HL-60 (cell line): Measurements from ENCODE around the gene REPS1.

Experiments used
- DNase-seq, 2 experiments: peaks; one replicate each; pipeline ENCODE4 v3.0.0-alpha.2; 2010 to 2020; ENCODE audit warnings: low read depth in 1 of 2, low spot score in 1 of 2
- H3K27ac ChIP-seq: fragments of 250-450 bp; sonication (Bioruptor Pico); replicated peaks from 2 replicates; pipeline ENCODE4 v1.5.1; 2020; ENCODE audit warnings: mild to moderate bottlenecking, moderate library complexity
- H3K27me3 ChIP-seq: fragments of 250-450 bp; sonication (Bioruptor Pico); 2 replicates; pipeline ENCODE4 v1.5.1; 2021; ENCODE audit warnings: mild to moderate bottlenecking, moderate library complexity; ENCODE audit not compliant: insufficient read depth, poor library complexity, severe bottlenecking
- H3K4me3 ChIP-seq: replicated peaks from 2 replicates; pipeline ENCODE4 v1.5.1; 2011; ENCODE audit warnings: mild to moderate bottlenecking, control low read depth, low read length; ENCODE audit not compliant: insufficient read depth
- GABPA ChIP-seq: IDR thresholded peaks from 2 replicates; pipeline ENCODE4 v1.6.1; 2012; ENCODE audit warnings: low read depth
- POLR2AphosphoS5 ChIP-seq: IDR thresholded peaks from 2 replicates; pipeline ENCODE4 v1.6.1; 2012; ENCODE audit warnings: low read depth
- SPI1 ChIP-seq: IDR thresholded peaks from 2 replicates; pipeline ENCODE4 v1.6.1; 2012; ENCODE audit warnings: low read depth, mild to moderate bottlenecking, borderline replicate concordance
- TF ChIP-seq, protein P1 (sequence below): IDR thresholded peaks from 2 replicates; pipeline ENCODE4 v1.6.1; 2012; ENCODE audit warnings: low read depth; ENCODE audit not compliant: insufficient replicate concordance
- TF ChIP-seq, protein P2 (sequence below): IDR thresholded peaks from one replicate; pipeline ENCODE4 v1.5.1; 2011; ENCODE audit warnings: low read length, control low read depth, inconsistent platforms; ENCODE audit not compliant: insufficient read depth

REPS1 gene

DNA sequence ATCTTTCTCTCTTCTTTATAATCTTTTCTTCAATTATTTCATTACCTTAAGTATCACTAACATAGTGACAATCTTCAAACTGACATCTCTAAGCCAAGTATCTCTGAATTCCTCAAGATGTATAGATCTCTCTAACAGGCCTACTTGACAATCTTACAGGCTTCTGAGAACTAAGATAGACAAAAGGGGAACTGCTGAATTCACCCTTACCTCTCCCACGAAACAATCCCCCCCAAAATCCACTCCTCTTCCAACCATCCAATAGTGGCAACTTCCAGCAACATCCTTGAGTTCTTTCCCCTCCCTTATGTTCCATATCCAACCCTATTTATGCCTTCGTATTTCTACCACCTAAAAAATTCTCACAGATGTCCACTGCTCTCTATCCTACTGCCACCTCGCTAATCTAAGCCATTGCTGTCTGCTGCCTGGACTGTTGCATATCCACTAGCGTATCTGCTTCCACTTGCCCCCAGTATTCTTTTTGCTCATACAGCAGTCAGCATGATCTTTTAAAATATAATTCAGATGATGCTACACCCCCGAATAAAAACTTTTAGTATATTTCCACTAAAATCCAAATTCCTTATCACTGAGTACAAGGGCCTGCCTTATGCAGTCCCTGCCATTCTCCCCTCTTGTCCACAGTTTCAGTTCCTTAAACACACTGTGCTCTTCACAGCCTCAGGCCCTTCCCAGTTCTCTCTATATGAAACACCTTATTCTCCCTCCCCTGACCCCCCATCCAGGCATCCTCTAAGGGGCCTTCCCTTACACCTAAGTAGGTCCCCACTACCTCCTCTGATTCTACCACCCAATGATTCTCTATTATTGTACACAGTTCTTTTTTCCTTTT lies 8.0 kb downstream of the REPS1 start:
- peak; percentile 54; the same call in 1 of the 2 replicates for TF ChIP-seq SPI1
- TF ChIP-seq, protein P1, sequence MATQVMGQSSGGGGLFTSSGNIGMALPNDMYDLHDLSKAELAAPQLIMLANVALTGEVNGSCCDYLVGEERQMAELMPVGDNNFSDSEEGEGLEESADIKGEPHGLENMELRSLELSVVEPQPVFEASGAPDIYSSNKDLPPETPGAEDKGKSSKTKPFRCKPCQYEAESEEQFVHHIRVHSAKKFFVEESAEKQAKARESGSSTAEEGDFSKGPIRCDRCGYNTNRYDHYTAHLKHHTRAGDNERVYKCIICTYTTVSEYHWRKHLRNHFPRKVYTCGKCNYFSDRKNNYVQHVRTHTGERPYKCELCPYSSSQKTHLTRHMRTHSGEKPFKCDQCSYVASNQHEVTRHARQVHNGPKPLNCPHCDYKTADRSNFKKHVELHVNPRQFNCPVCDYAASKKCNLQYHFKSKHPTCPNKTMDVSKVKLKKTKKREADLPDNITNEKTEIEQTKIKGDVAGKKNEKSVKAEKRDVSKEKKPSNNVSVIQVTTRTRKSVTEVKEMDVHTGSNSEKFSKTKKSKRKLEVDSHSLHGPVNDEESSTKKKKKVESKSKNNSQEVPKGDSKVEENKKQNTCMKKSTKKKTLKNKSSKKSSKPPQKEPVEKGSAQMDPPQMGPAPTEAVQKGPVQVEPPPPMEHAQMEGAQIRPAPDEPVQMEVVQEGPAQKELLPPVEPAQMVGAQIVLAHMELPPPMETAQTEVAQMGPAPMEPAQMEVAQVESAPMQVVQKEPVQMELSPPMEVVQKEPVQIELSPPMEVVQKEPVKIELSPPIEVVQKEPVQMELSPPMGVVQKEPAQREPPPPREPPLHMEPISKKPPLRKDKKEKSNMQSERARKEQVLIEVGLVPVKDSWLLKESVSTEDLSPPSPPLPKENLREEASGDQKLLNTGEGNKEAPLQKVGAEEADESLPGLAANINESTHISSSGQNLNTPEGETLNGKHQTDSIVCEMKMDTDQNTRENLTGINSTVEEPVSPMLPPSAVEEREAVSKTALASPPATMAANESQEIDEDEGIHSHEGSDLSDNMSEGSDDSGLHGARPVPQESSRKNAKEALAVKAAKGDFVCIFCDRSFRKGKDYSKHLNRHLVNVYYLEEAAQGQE, result no peak
- TF ChIP-seq POLR2AphosphoS5, result no peak
- H3K4me3 ChIP-seq, result no peak overlapping the region
- no peak overlapping the region for H3K27ac ChIP-seq
- DNase-seq, result no peak
- no peaks in the 10 kb centered on the region for H3K27me3 ChIP-seq

DNA sequence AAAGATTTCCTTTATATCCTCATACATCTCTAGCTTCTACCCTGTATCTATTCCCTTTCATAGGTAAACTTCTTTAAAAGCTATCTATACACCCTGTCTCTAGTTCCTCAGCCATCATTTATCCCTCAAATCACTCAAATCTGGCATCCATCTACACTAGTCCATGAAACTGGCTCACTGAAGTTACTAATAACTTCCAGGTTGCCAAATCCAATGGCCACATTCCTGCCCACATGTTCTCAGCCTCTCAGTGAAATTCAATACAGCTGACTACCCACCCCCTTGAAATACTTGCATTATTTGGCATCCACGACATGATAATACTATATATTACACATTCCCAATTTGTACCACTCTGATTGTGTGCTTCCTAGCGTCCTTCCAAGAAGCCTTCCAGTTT lies 8.7 kb downstream of the REPS1 start:
- H3K27me3 ChIP-seq, result no peaks in the 10 kb centered on the region
- DNase-seq, result no peak
- no peak overlapping the region for H3K4me3 ChIP-seq
- TF ChIP-seq, protein P1, result no peak
- no peak for TF ChIP-seq GABPA
- TF ChIP-seq POLR2AphosphoS5, result no peak
- TF ChIP-seq, protein P2, sequence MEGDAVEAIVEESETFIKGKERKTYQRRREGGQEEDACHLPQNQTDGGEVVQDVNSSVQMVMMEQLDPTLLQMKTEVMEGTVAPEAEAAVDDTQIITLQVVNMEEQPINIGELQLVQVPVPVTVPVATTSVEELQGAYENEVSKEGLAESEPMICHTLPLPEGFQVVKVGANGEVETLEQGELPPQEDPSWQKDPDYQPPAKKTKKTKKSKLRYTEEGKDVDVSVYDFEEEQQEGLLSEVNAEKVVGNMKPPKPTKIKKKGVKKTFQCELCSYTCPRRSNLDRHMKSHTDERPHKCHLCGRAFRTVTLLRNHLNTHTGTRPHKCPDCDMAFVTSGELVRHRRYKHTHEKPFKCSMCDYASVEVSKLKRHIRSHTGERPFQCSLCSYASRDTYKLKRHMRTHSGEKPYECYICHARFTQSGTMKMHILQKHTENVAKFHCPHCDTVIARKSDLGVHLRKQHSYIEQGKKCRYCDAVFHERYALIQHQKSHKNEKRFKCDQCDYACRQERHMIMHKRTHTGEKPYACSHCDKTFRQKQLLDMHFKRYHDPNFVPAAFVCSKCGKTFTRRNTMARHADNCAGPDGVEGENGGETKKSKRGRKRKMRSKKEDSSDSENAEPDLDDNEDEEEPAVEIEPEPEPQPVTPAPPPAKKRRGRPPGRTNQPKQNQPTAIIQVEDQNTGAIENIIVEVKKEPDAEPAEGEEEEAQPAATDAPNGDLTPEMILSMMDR, result no peak
- no peak for TF ChIP-seq SPI1
- no peak overlapping the region for H3K27ac ChIP-seq

DNA sequence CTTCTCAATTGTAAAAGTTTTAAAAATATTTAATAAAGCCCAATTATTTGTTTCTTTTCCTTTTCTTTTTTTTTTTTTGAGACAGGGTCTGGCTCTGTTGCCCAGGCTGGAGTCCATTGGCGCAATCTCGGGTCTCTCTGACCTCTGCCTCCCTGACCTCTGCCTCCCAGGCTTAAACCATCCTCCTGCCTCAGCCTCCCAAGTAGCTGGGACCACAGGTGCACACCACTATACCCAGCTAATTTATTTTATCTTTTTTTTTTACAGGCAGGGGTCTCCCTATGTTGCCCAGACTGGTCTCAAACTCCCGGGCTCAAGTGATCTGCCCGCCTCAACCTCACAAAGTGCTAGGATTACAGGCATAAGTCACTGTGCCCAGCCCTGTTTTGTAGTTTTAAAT lies 9.8 kb downstream of the REPS1 start:
- Histone ChIP-seq H3K27ac (no peak overlapping the region), H3K27me3 (no peaks in the 10 kb centered on the region), H3K4me3 (no peak overlapping the region)
- no peak for DNase-seq
- TF ChIP-seq SPI1 (no peak), POLR2AphosphoS5 (no peak), GABPA (no peak)
- TF ChIP-seq, protein P2, result no peak
- TF ChIP-seq, protein P1, result no peak
